Neural progenitor cell (in vitro differentiated cells): ENCODE data around the gene CAMKMT. TPM values are rescaled to one million over a fixed set of nuclear protein-coding genes. Genes with fewer than 3 reads are reported as not detected.
A peak's percentile ranks its signal among the peaks of the same experiment; 100 is the strongest.

ENCODE experiments used
- DNase-seq: peaks from one replicate; pipeline ENCODE4 v3.0.0-alpha.2; 2016; ENCODE audit warnings: low spot score
- H2AFZ ChIP-seq: fragments of 200-600 bp; sonication (generic); replicated peaks from 2 replicates; pipeline ENCODE4 v1.6.1; 2016; ENCODE audit warnings: antibody characterized with exemption
- H3F3A ChIP-seq: fragments of 200-600 bp; sonication (generic); 2 replicates; pipeline ENCODE4 v1.6.1; 2016; ENCODE audit warnings: antibody characterized with exemption, low read depth
- H3K27ac ChIP-seq: fragments of 200-600 bp; sonication (generic); 2 replicates; pipeline ENCODE4 v1.5.1; 2016; ENCODE audit warnings: mild to moderate bottlenecking
- H3K27me3 ChIP-seq: fragments of 200-600 bp; sonication (generic); 2 replicates; pipeline ENCODE4 v1.6.1; 2016; ENCODE audit warnings: mild to moderate bottlenecking, moderate library complexity
- H3K36me3 ChIP-seq: fragments of 200-600 bp; sonication (generic); 2 replicates; pipeline ENCODE4 v1.5.1; 2016
- H3K4me1 ChIP-seq: fragments of 200-600 bp; sonication (generic); 2 replicates; pipeline ENCODE4 v1.6.1; 2016; ENCODE audit warnings: mixed run types
- H3K4me2 ChIP-seq: fragments of 200-600 bp; sonication (generic); 2 replicates; pipeline ENCODE4 v1.6.1; 2016
- H3K4me3 ChIP-seq: fragments of 200-600 bp; sonication (generic); 2 replicates; pipeline ENCODE4 v1.5.1; 2016
- H3K79me2 ChIP-seq: fragments of 200-600 bp; sonication (generic); 2 replicates; pipeline ENCODE4 v1.6.1; 2016; ENCODE audit warnings: low read depth
- H3K9ac ChIP-seq: fragments of 200-600 bp; sonication (generic); 2 replicates; pipeline ENCODE4 v1.6.1; 2016
- H3K9me3 ChIP-seq: fragments of 200-600 bp; sonication (generic); 2 replicates; pipeline ENCODE4 v1.5.1; 2016; ENCODE audit warnings: low read depth
- H4K20me1 ChIP-seq: fragments of 200-600 bp; sonication (generic); 2 replicates; pipeline ENCODE4 v1.6.1; 2016; ENCODE audit warnings: low read depth
- H3K27ac Mint-ChIP-seq: 3 replicates; pipeline ENCODE4 v1.8.0; 2021; ENCODE audit warnings: mixed read lengths
- H3K27me3 Mint-ChIP-seq: 2 replicates; pipeline ENCODE4 v1.8.0; 2022; ENCODE audit warnings: low read depth, mild to moderate bottlenecking, inconsistent platforms, moderate library complexity, mixed read lengths; ENCODE audit not compliant: insufficient read depth
- H3K36me3 Mint-ChIP-seq: 3 replicates; pipeline ENCODE4 v1.8.0; 2021; ENCODE audit warnings: mixed read lengths
- H3K4me1 Mint-ChIP-seq: 3 replicates; pipeline ENCODE4 v1.8.0; 2021; ENCODE audit warnings: mixed read lengths
- H3K4me3 Mint-ChIP-seq: 3 replicates; pipeline ENCODE4 v1.8.0; 2021; ENCODE audit warnings: mild to moderate bottlenecking, moderate library complexity, mixed read lengths
- H3K9me3 Mint-ChIP-seq: 3 replicates; pipeline ENCODE4 v1.8.0; 2020; ENCODE audit warnings: mixed read lengths
- EZH2 ChIP-seq: fragments of 200-600 bp; sonication (generic); IDR thresholded peaks from 2 replicates; pipeline ENCODE4 v1.6.1; 2017; ENCODE audit warnings: antibody characterized with exemption, mild to moderate bottlenecking, moderate library complexity
- EZH2phosphoT487 ChIP-seq: fragments of 200-600 bp; sonication (generic); IDR thresholded peaks from 2 replicates; pipeline ENCODE4 v1.6.1; 2017; ENCODE audit warnings: antibody characterized with exemption
- total RNA-seq: library from RNA; depleted of rRNA; stranded (reverse); fragments of >200 nt; gene quantifications from 2 replicates; pipeline ENCODE4 v1.2.3, GENCODE V29; 2015; ENCODE audit warnings: low replicate concordance
- TF ChIP-seq, protein P1 (sequence below): fragments of 200-600 bp; sonication (generic); IDR thresholded peaks from 2 replicates; pipeline ENCODE4 v1.5.1; 2017; ENCODE audit warnings: antibody characterized with exemption, mild to moderate bottlenecking

The CAMKMT gene
- total RNA-seq, 1 donor from 2014 or later = 28.5 TPM

DNA sequence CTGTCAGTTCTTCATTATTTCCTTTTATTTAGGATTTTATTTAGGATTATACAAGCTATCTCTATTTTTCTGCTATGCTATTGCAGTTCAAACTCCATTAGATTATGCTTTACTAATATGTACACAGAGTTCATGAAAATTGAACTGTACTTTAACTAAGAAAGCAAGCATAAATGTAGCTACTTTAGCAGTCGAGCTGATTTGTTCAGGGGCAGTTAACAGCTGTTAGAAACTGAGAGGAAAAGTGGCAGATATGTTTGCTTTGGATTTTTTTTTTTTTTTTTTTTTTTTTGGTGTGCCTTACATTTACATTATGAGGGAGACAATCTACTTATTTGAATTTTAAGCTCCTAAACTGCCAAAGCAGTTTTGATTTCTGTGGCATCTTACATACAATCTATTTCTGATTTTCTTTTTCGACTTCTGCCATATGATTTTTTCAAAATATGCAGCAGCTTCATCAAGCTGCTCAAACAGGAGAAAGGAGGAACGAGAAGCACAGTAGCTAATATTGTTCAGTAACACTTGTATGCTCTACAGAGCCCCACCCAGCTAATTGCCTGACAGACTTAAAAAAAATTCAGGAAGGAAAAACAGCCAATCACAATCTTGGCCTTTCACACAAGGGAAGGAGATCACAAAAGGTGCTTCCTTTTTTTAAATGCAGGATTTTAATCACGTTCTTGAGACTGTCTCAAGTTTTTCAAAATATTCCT, 346.4 kb downstream of the CAMKMT start:
- H3K9me3 Mint-ChIP-seq = no peaks in the 10 kb centered on the region
- no peaks in the 10 kb centered on the region for H3K36me3 ChIP-seq
- DNase-seq = peak; percentile 36
- H3K4me1 Mint-ChIP-seq = peaks cover 52% of the 10 kb centered on the region
- peak overlapping the region; percentile 97 for H3K27ac ChIP-seq
- H3K4me3 ChIP-seq = peak overlapping the region; percentile 10
- H4K20me1 ChIP-seq = no peaks in the 10 kb centered on the region
- no peaks in the 10 kb centered on the region for H3K79me2 ChIP-seq
- no peaks in the 10 kb centered on the region for H3K9me3 ChIP-seq
- no peaks in the 10 kb centered on the region for H3K27me3 ChIP-seq
- no peak overlapping the region for H3K4me3 Mint-ChIP-seq
- peaks cover 9% of the 10 kb centered on the region for H3K27me3 Mint-ChIP-seq
- H3K4me2 ChIP-seq = peak overlapping the region; percentile 77
- no peak overlapping the region for H2AFZ ChIP-seq
- H3F3A ChIP-seq = peaks cover 84% of the 10 kb centered on the region
- TF ChIP-seq, protein P1, sequence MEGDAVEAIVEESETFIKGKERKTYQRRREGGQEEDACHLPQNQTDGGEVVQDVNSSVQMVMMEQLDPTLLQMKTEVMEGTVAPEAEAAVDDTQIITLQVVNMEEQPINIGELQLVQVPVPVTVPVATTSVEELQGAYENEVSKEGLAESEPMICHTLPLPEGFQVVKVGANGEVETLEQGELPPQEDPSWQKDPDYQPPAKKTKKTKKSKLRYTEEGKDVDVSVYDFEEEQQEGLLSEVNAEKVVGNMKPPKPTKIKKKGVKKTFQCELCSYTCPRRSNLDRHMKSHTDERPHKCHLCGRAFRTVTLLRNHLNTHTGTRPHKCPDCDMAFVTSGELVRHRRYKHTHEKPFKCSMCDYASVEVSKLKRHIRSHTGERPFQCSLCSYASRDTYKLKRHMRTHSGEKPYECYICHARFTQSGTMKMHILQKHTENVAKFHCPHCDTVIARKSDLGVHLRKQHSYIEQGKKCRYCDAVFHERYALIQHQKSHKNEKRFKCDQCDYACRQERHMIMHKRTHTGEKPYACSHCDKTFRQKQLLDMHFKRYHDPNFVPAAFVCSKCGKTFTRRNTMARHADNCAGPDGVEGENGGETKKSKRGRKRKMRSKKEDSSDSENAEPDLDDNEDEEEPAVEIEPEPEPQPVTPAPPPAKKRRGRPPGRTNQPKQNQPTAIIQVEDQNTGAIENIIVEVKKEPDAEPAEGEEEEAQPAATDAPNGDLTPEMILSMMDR = no peak
- no peak for TF ChIP-seq EZH2
- no peak for TF ChIP-seq EZH2phosphoT487
- H3K27ac Mint-ChIP-seq = no peak overlapping the region
- no peaks in the 10 kb centered on the region for H3K36me3 Mint-ChIP-seq
- H3K4me1 ChIP-seq = peaks cover 88% of the 10 kb centered on the region
- no peak overlapping the region for H3K9ac ChIP-seq

GRCh38 chr2:44708661-44709000, 346.9 kb downstream of the CAMKMT start:
- Histone ChIP-seq H3F3A (peaks cover 84% of the 10 kb centered on the region), H3K4me3 (peak overlapping the region; percentile 10), H3K27ac (peak overlapping the region; percentile 73), H2AFZ (no peak overlapping the region), H3K4me2 (peak overlapping the region; percentile 77), H3K9ac (no peak overlapping the region), H3K27me3 (no peaks in the 10 kb centered on the region), H3K36me3 (no peaks in the 10 kb centered on the region), H3K4me1 (peaks cover 93% of the 10 kb centered on the region), H3K79me2 (no peaks in the 10 kb centered on the region), H3K9me3 (no peaks in the 10 kb centered on the region), H4K20me1 (no peaks in the 10 kb centered on the region)
- H3K36me3 Mint-ChIP-seq = no peaks in the 10 kb centered on the region
- no peaks in the 10 kb centered on the region for H3K9me3 Mint-ChIP-seq
- no peak overlapping the region for H3K27ac Mint-ChIP-seq
- TF ChIP-seq EZH2 = no peak
- TF ChIP-seq EZH2phosphoT487 = no peak
- peaks cover 5% of the 10 kb centered on the region for H3K27me3 Mint-ChIP-seq
- H3K4me1 Mint-ChIP-seq = peaks cover 52% of the 10 kb centered on the region
- no peak overlapping the region for H3K4me3 Mint-ChIP-seq
- DNase-seq = no peak

DNA sequence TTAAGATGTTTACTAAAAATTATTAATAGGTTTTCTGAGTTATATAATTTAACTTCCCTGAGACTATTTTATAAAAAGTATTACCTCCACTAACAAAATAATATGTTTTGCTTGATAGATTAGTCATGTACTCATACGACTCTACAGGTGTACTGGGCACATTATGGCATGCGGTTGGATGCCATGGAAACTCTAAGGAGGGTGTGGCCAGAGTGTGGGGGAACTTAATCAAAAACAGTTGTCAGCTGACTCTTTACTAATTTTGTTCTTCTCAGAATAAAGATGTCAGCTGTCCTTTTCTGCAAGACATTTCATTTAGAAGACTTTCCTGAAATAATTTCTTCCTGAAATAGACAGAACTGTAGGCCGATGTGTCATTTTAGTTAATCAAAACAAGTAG, 351.4 kb downstream of the CAMKMT start:
- Histone ChIP-seq H3F3A (peaks cover 56% of the 10 kb centered on the region), H3K9me3 (no peaks in the 10 kb centered on the region), H3K27me3 (no peaks in the 10 kb centered on the region), H2AFZ (no peak overlapping the region), H3K4me3 (no peak overlapping the region), H4K20me1 (no peaks in the 10 kb centered on the region), H3K4me2 (peak overlapping the region; percentile 49), H3K27ac (peak overlapping the region; percentile 81), H3K4me1 (peaks cover 70% of the 10 kb centered on the region), H3K79me2 (no peaks in the 10 kb centered on the region), H3K36me3 (no peaks in the 10 kb centered on the region), H3K9ac (no peak overlapping the region)
- H3K27me3 Mint-ChIP-seq = peaks cover 5% of the 10 kb centered on the region
- no peak overlapping the region for H3K4me3 Mint-ChIP-seq
- no peaks in the 10 kb centered on the region for H3K36me3 Mint-ChIP-seq
- TF ChIP-seq EZH2phosphoT487 = no peak
- no peak for TF ChIP-seq EZH2
- TF ChIP-seq, protein P1 = no peak
- H3K9me3 Mint-ChIP-seq = no peaks in the 10 kb centered on the region
- DNase-seq = no peak
- H3K27ac Mint-ChIP-seq = no peak overlapping the region
- H3K4me1 Mint-ChIP-seq = peaks cover 19% of the 10 kb centered on the region

- Mint-ChIP-seq H3K36me3 (no peaks in the 10 kb centered on the region), H3K9me3 (no peaks in the 10 kb centered on the region), H3K4me3 (no peak overlapping the region), H3K4me1 (peaks cover 5% of the 10 kb centered on the region), H3K27me3 (no peaks in the 10 kb centered on the region), H3K27ac (no peak overlapping the region)
- Histone ChIP-seq H3K79me2 (no peaks in the 10 kb centered on the region), H3F3A (peaks cover 37% of the 10 kb centered on the region), H3K27me3 (no peaks in the 10 kb centered on the region), H3K27ac (no peak overlapping the region), H2AFZ (no peak overlapping the region), H3K9me3 (no peaks in the 10 kb centered on the region), H3K4me3 (no peak overlapping the region), H4K20me1 (no peaks in the 10 kb centered on the region), H3K4me1 (peaks cover 45% of the 10 kb centered on the region), H3K4me2 (no peak overlapping the region), H3K9ac (no peak overlapping the region), H3K36me3 (no peaks in the 10 kb centered on the region)
- no peak for TF ChIP-seq EZH2phosphoT487
- TF ChIP-seq EZH2 = no peak
- TF ChIP-seq, protein P1 = peak; percentile 68
- DNase-seq = peak; percentile 72
Measured at GRCh38 chr2:44715671-44716081, 353.9 kb downstream of the CAMKMT start.
